Testis (tissue), 5 donors: ENCODE results near the gene GOLGA6L6. TPM values are rescaled to one million over a fixed set of nuclear protein-coding genes. Genes with fewer than 3 reads are reported as not detected.
"Not testable (repeated sequence)": the region's sequence is repeated elsewhere in the genome, so short reads cannot be mapped to it uniquely, and the experiment has no call there.

Experiments used
- DNase-seq: peaks from one replicate; pipeline ENCODE4 v3.0.0-alpha.2; 2019
- H3K27ac ChIP-seq, 2 donors: fragments of 200-600 bp; sonication (generic); one replicate each; pipeline ENCODE4 v1.5.1; 2019
- H3K27me3 ChIP-seq: fragments of 200-600 bp; sonication (generic); one replicate; pipeline ENCODE4 v1.5.1; 2019
- H3K36me3 ChIP-seq: fragments of 200-600 bp; sonication (generic); one replicate; pipeline ENCODE4 v1.5.1; 2017; ENCODE audit warnings: low read depth; ENCODE audit errors: missing control alignments
- H3K4me1 ChIP-seq: fragments of 200-600 bp; sonication (generic); one replicate; pipeline ENCODE4 v1.5.1; 2019
- H3K4me3 ChIP-seq, 2 donors: fragments of 200-600 bp; sonication (generic); one replicate each; pipeline ENCODE4 v1.5.1; 2017 to 2019
- H3K9me3 ChIP-seq: fragments of 200-600 bp; sonication (generic); one replicate; pipeline ENCODE4 v1.5.1; 2017
- WGBS, 2 donors: methylation state at CpG; one replicate each; pipeline ENCODE4 v1.1.5; 2018; 5-methylcytosine and 5-hydroxymethylcytosine counted together
- intact Hi-C: fragments of 100-400 bp; cut with DNase I; formaldehyde crosslinking; loops from one replicate; pipeline ENCODE4 v1.15.1; 2023; ENCODE audit warnings: low total_unique reads
- long read RNA-seq, 2 donors: transcript quantifications; one replicate each; lab custom pipeline, GENCODE V29; 2026
- polyA plus RNA-seq: library from polyadenylated mRNA; stranded (reverse); fragments of 350-450 nt; fragmentation: Illumina TruSeq; extraction: RNeasy Lipid Tissue Mini Kit (QIAGEN cat#74804); gene quantifications from one replicate; pipeline ENCODE4 v1.2.3, GENCODE V29; 2014; ENCODE audit warnings: low read depth, low replicate concordance; ENCODE audit not compliant: insufficient read depth
- total RNA-seq, 2 donors: library from RNA; depleted of rRNA; stranded (reverse); fragments of >200 nt; gene quantifications; one replicate each; pipeline ENCODE4 v1.2.3, GENCODE V29; 2016

The GOLGA6L6 gene
- total RNA-seq (1 to 10 TPM in 1 of 2 donors, under 1 TPM in 1; 0.50 to 2.5 TPM), polyA plus RNA-seq (2.4 TPM)
- long read RNA-seq, donor 1 = 0 reads
- long read RNA-seq, donor 2 = 0 reads

GRCh38 chr15:20541700-20542099 is at the start of gene GOLGA6L6:
GOLGA6L6 (minus strand) TSS chr15:20541800; CDS start chr15:20541709, 91 bp downstream.
- H3K27ac ChIP-seq, H3K9me3 ChIP-seq, H3K4me3 ChIP-seq, DNase-seq, H3K4me1 ChIP-seq, H3K27me3 ChIP-seq, intact Hi-C loops, H3K36me3 ChIP-seq: not testable (repeated sequence)
- WGBS, 2 donors = 37 to 71% methylated on average over 2 to 5 of the region's 7 CpGs

DNA sequence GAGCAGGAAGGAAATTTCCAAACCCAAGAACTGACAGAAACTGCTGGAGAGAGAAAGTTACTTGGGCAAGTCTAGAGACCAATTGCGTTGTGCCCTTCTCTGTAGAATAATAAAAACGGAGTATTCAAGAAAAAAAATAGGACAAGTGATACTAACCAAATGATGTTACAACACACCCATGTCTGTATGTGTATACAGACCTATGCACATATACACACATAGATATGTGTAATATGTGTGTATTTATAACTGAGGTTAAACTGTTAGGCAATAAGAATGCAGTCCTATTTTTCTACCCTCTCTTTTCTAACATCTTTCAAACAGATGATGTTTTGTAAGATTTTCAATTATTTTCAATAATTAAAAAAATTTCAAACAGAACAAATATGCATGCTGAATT is 48.5 kb upstream of the GOLGA6L6 start:
- H3K27me3 ChIP-seq, H3K4me3 ChIP-seq, H3K27ac ChIP-seq, H3K36me3 ChIP-seq, intact Hi-C loops, DNase-seq, H3K4me1 ChIP-seq, H3K9me3 ChIP-seq: not testable (repeated sequence)
- WGBS, 2 donors = no CpG with 5 or more reads among the region's 2 CpGs

DNA sequence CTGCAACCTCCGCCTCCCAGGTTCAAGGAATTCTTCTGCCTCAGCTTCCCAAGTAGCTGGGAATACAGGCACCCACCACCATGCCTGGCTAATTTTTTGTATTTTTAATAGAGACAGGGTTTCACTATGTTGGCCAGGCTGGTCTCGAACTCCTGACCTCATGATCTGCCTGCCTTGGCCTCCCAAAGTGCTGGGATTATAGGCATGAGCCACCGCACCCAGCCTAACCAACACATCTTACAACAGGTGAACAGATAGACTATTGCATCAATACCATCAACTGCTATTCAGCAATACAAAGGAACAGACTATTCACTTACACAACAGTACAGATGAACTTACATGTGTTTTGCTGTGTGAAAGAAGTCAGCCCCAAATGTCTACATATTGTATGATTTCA is 45.2 kb upstream of the GOLGA6L6 start:
- no CpG with 5 or more reads among the region's 3 CpGs for WGBS, 2 donors
- H3K4me3 ChIP-seq, H3K36me3 ChIP-seq, intact Hi-C loops, H3K4me1 ChIP-seq, H3K27ac ChIP-seq, H3K9me3 ChIP-seq, DNase-seq, H3K27me3 ChIP-seq: not testable (repeated sequence)

- H3K27ac ChIP-seq, H3K4me1 ChIP-seq, DNase-seq, intact Hi-C loops, H3K27me3 ChIP-seq, H3K9me3 ChIP-seq, H3K36me3 ChIP-seq, H3K4me3 ChIP-seq: not testable (repeated sequence)
- 59 to 85% methylated on average over 5 to 8 of the region's 18 CpGs for WGBS, 2 donors
These were observed 41.1 kb upstream of the GOLGA6L6 start for GRCh38 chr15:20582726-20583115.

- H3K4me1 ChIP-seq, intact Hi-C loops, H3K4me3 ChIP-seq, H3K27me3 ChIP-seq, H3K9me3 ChIP-seq, H3K27ac ChIP-seq, H3K36me3 ChIP-seq, DNase-seq: not testable (repeated sequence)
- WGBS, 2 donors = no CpG with 5 or more reads among the region's 39 CpGs
These were observed 40.6 kb upstream of the GOLGA6L6 start for GRCh38 chr15:20582109-20582725.

- WGBS, 2 donors = no CpG with 5 or more reads among the region's 62 CpGs
- intact Hi-C loops, H3K4me3 ChIP-seq, H3K27ac ChIP-seq, H3K27me3 ChIP-seq, DNase-seq, H3K4me1 ChIP-seq, H3K36me3 ChIP-seq, H3K9me3 ChIP-seq: not testable (repeated sequence)
These were observed 39.9 kb upstream of the GOLGA6L6 start for GRCh38 chr15:20581261-20582108.

DNA sequence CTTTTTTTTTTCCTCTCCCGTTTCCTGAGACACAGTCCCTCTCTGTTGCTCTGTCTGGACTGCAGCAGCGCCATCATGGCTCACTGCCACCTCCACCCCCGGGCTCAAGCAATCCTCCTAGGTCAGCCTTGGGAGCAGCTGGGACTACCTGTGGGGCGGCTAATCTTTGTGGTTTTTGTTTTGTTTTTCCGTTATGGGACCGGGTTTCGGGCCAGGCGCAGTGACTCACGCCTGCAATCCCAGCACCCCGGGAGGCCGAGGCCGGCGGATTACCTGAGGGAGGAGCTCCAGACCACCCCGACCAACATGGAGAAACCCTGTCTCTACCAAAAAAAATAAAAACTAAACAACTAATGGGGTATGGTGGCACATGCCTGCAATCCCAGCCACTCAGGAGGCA is 38.1 kb upstream of the GOLGA6L6 start:
- H3K36me3 ChIP-seq, intact Hi-C loops, H3K9me3 ChIP-seq, DNase-seq, H3K4me1 ChIP-seq, H3K4me3 ChIP-seq, H3K27me3 ChIP-seq, H3K27ac ChIP-seq: not testable (repeated sequence)
- 59% methylated on average over 10 of the region's 14 CpGs; no CpG with 5 or more reads in 1 of the 2 donors for WGBS, 2 donors

DNA sequence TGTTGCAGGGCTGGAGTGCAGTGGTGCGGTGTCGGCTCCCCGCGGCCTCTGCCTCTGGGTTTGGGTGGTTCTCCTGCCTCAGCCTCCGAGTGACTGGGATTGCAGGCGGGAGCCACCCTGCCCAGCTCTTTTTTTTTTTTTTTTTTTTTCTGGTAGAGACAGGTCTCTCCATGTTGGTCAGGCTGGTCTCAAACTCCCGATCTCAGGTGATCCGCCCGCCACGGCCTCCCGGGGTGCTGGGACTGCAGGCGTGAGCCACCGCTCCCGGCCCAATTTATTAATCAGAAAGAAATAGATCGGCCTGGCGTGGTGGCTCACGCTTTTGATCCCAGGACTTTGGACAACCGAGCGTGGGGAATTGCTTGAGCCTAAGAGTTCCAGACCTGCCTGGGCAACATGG is 9.7 kb upstream of the GOLGA6L6 start:
- WGBS, 2 donors = 67 to 70% methylated on average over 3 to 13 of the region's 19 CpGs
- H3K4me3 ChIP-seq, H3K9me3 ChIP-seq, H3K36me3 ChIP-seq, H3K27ac ChIP-seq, H3K4me1 ChIP-seq, DNase-seq, intact Hi-C loops, H3K27me3 ChIP-seq: not testable (repeated sequence)

- DNase-seq, H3K36me3 ChIP-seq, H3K4me3 ChIP-seq, H3K4me1 ChIP-seq, intact Hi-C loops, H3K9me3 ChIP-seq, H3K27ac ChIP-seq, H3K27me3 ChIP-seq: not testable (repeated sequence)
- no CpG with 5 or more reads among the region's 87 CpGs for WGBS, 2 donors
These were observed 35.5 kb downstream of the GOLGA6L6 start for GRCh38 chr15:20505926-20506658.

- DNase-seq, H3K27me3 ChIP-seq, H3K27ac ChIP-seq, H3K4me1 ChIP-seq, H3K9me3 ChIP-seq, H3K36me3 ChIP-seq, H3K4me3 ChIP-seq, intact Hi-C loops: not testable (repeated sequence)
- WGBS, 2 donors = no CpG with 5 or more reads among the region's 3 CpGs
These were observed 38.8 kb downstream of the GOLGA6L6 start for GRCh38 chr15:20502839-20503238.

- H3K9me3 ChIP-seq, H3K36me3 ChIP-seq, DNase-seq, H3K27me3 ChIP-seq, H3K4me3 ChIP-seq, H3K4me1 ChIP-seq, H3K27ac ChIP-seq, intact Hi-C loops: not testable (repeated sequence)
- WGBS, 2 donors = no CpG with 5 or more reads among the region's 5 CpGs
These were observed 39.9 kb downstream of the GOLGA6L6 start for GRCh38 chr15:20501512-20502222.
